Measurements from ENCODE around the gene FSTL5.

DNA sequence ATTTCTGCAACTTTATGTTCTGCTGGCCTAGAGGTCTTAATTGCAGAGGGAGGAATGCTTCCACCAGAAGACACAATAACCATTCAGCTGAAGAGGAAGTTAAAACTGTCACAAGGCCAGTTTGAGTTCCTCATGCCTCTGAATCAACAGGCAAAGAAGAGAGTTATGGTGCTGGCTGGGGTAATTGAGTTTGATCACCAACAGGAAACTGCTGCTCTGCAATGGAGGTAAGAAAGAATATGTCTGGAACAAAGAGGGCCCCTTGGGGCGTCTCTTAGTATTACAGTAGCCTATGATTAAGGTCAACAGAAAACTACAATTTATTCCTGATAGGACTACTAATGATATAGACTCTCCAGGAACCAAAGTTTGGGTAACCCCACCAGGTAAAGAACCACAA lies 744.0 kb downstream of the FSTL5 start:
- TF ChIP-seq, protein P1, sequence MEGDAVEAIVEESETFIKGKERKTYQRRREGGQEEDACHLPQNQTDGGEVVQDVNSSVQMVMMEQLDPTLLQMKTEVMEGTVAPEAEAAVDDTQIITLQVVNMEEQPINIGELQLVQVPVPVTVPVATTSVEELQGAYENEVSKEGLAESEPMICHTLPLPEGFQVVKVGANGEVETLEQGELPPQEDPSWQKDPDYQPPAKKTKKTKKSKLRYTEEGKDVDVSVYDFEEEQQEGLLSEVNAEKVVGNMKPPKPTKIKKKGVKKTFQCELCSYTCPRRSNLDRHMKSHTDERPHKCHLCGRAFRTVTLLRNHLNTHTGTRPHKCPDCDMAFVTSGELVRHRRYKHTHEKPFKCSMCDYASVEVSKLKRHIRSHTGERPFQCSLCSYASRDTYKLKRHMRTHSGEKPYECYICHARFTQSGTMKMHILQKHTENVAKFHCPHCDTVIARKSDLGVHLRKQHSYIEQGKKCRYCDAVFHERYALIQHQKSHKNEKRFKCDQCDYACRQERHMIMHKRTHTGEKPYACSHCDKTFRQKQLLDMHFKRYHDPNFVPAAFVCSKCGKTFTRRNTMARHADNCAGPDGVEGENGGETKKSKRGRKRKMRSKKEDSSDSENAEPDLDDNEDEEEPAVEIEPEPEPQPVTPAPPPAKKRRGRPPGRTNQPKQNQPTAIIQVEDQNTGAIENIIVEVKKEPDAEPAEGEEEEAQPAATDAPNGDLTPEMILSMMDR (IDR thresholded peaks at IDR 0.05 in 2 of 3, conservative IDR thresholded peaks at IDR 0.05 in 1 of 3; ENCODE audit: control insufficient read depth in 2 of 3, extremely low read depth in 1 of 3, insufficient read depth in 1 of 3, low read depth in 3 of 3, low read length in 3 of 3): peak in 2 of 3 experiments; percentile 30 to 48; a peak in 4 of 6 replicates
- no peak for TF ChIP-seq EZH2 (IDR thresholded peaks at IDR 0.05; ENCODE audit: borderline replicate concordance, control insufficient read depth, low read depth, low read length)

All from GM12878 (cell line).